ENCODE results near the gene HSPA9. TPM values are rescaled to one million over a fixed set of nuclear protein-coding genes. Genes with fewer than 3 reads are reported as not detected.

The HSPA9 gene
- total and polyA plus RNA-seq, 9 of the 15 experiments (the other 6 are each of a cell fraction or from before 2014, with no cell fraction given): 195 to 583 (median 514) TPM

GRCh38 chr5:138544181-138545134, 30.7 kb downstream of the HSPA9 start (continued):
- peak; percentile 34 for TF ChIP-seq RBBP5 (IDR thresholded peaks at IDR 0.05; ENCODE audit: borderline replicate concordance, insufficient read depth, low read length, poor library complexity, severe bottlenecking)
- peak; percentile 16 for TF ChIP-seq POLR2B (IDR thresholded peaks at IDR 0.05; ENCODE audit: low read depth, partially characterized antibody)
- 0 out of 2 replicates have a peak, but pooled peaks have one; percentile 36 for TF ChIP-seq PKNOX1 (IDR thresholded peaks at IDR 0.05)
- 0 out of 2 replicates have a peak, but pooled peaks have one; percentile 19 for TF ChIP-seq AFF4 (CRISPR knock-in tag; IDR thresholded peaks at IDR 0.05)
- peak; percentile 22 to 70 for TF ChIP-seq MLLT1 (IDR thresholded peaks at IDR 0.05)
- TF ChIP-seq POLR2A (conservative IDR thresholded peaks at IDR 0.05): peak; percentile 40; the same call in 1 of the 2 replicates
- 0 out of 2 replicates have a peak, but pooled peaks have one; percentile 18 for TF ChIP-seq BACH1 (tag; IDR thresholded peaks at IDR 0.05)
- peak in 1 of 3 experiments; percentile 41 for TF ChIP-seq YY1 (IDR thresholded peaks at IDR 0.05; ENCODE audit: borderline replicate concordance in 1 of 3, control insufficient read depth in 1 of 3, extremely low read depth in 1 of 3, insufficient read depth in 3 of 3, insufficient read length in 1 of 3, insufficient replicate concordance in 2 of 3, low read depth in 1 of 3, low read length in 2 of 3)
- no peak for TF ChIP-seq SAP30 (IDR thresholded peaks at IDR 0.05; ENCODE audit: borderline replicate concordance, insufficient read depth, low read depth, low read length, poor library complexity, severe bottlenecking)
- 0 out of 2 replicates have a peak, but pooled peaks have one; percentile 12 for TF ChIP-seq SMARCA5 (IDR thresholded peaks at IDR 0.05)
- TF ChIP-seq IRF2 (CRISPR knock-in tag; IDR thresholded peaks at IDR 0.05): no peak
- 0 out of 2 replicates have a peak, but pooled peaks have one; percentile 47 for TF ChIP-seq E2F5 (CRISPR knock-in tag; IDR thresholded peaks at IDR 0.05)

All from K562 (cell line).